ENCODE data around the gene CEMIP.

CEMIP gene

GRCh38 chr15:80735344-80735743 lies 43.8 kb upstream of the CEMIP start:
- in situ Hi-C loops (cut with HindIII; ENCODE audit: low sequenced_read_pairs), result no loop called here
- no peak for TF ChIP-seq CTCF (IDR thresholded peaks at IDR 0.05; ENCODE audit: low read depth, low read length)
- no peak overlapping the region for H3K4me3 ChIP-seq (ENCODE audit: low read depth, low read length)
- DNase-seq (ENCODE audit: low read depth, low spot score), result no peak

- in situ Hi-C loops (cut with HindIII; ENCODE audit: low sequenced_read_pairs), result no loop called here
- H3K4me3 ChIP-seq (ENCODE audit: low read depth, low read length), result no peak overlapping the region
- peak; percentile 32 for DNase-seq (ENCODE audit: low read depth, low spot score)
- TF ChIP-seq CTCF (IDR thresholded peaks at IDR 0.05; ENCODE audit: low read depth, low read length), result no peak
Observed at GRCh38 chr15:80736560-80736959, 42.6 kb upstream of the CEMIP start.

GRCh38 chr15:80739919-80740318 lies 39.3 kb upstream of the CEMIP start:
- in situ Hi-C loops (cut with HindIII; ENCODE audit: low sequenced_read_pairs), result no loop called here
- no peak overlapping the region for H3K4me3 ChIP-seq (ENCODE audit: low read depth, low read length)
- no peak for TF ChIP-seq CTCF (IDR thresholded peaks at IDR 0.05; ENCODE audit: low read depth, low read length)
- DNase-seq (ENCODE audit: low read depth, low spot score), result no peak

- no peak for TF ChIP-seq CTCF (IDR thresholded peaks at IDR 0.05; ENCODE audit: low read depth, low read length)
- no peak for DNase-seq (ENCODE audit: low read depth, low spot score)
- H3K4me3 ChIP-seq (ENCODE audit: low read depth, low read length), result no peak overlapping the region
- in situ Hi-C loops (cut with HindIII; ENCODE audit: low sequenced_read_pairs), result no loop called here
Observed at GRCh38 chr15:80742081-80742480, 37.1 kb upstream of the CEMIP start.

GRCh38 chr15:80743189-80743833 lies 35.9 kb upstream of the CEMIP start:
- in situ Hi-C loops (cut with HindIII; ENCODE audit: low sequenced_read_pairs), result no loop called here
- no peak overlapping the region for H3K4me3 ChIP-seq (ENCODE audit: low read depth, low read length)
- peak; percentile 30 for DNase-seq (ENCODE audit: low read depth, low spot score)
- no peak for TF ChIP-seq CTCF (IDR thresholded peaks at IDR 0.05; ENCODE audit: low read depth, low read length)

- no peak overlapping the region for H3K4me3 ChIP-seq (ENCODE audit: low read depth, low read length)
- in situ Hi-C loops (cut with HindIII; ENCODE audit: low sequenced_read_pairs), result no loop called here
- TF ChIP-seq CTCF (IDR thresholded peaks at IDR 0.05; ENCODE audit: low read depth, low read length), result no peak
- peak; percentile 36 for DNase-seq (ENCODE audit: low read depth, low spot score)
Observed at GRCh38 chr15:80744415-80744814, 34.8 kb upstream of the CEMIP start.

All from astrocyte of the spinal cord (primary cell).